GM18861 (cell line): ENCODE measurements around the gene LRG1.

ENCODE experiments used
- ATAC-seq: cut with Tn5 transposase; IDR thresholded peaks from one replicate; pipeline ENCODE4 v1.9.1; 2021; ENCODE audit not compliant: unreplicated experiment

Gene LRG1

DNA sequence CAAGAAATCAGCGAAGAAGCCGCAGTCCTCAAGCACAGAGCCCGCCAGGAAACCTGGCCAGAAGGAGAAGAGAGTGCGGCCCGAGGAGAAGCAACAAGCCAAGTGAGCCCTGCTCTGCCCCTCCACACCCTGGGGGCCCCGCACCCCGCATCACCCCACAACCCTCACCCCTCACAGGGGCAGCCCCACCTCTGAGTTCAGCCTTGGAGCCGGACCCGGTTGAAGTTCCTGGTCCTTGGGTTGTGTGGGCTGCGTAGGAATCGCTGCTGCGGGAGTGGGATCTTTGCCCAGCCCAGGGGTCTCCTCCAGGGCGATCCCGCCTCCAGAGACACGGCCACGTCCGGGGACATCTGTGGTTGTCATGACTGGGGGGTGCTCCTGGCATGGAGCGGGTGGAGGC, 43.5 kb downstream of the LRG1 start:
- no peak for ATAC-seq

GRCh38 chr19:4495471-4495870, 44.4 kb downstream of the LRG1 start:
- ATAC-seq: no peak

GRCh38 chr19:4494691-4495064, 45.2 kb downstream of the LRG1 start:
- ATAC-seq: no peak

DNA sequence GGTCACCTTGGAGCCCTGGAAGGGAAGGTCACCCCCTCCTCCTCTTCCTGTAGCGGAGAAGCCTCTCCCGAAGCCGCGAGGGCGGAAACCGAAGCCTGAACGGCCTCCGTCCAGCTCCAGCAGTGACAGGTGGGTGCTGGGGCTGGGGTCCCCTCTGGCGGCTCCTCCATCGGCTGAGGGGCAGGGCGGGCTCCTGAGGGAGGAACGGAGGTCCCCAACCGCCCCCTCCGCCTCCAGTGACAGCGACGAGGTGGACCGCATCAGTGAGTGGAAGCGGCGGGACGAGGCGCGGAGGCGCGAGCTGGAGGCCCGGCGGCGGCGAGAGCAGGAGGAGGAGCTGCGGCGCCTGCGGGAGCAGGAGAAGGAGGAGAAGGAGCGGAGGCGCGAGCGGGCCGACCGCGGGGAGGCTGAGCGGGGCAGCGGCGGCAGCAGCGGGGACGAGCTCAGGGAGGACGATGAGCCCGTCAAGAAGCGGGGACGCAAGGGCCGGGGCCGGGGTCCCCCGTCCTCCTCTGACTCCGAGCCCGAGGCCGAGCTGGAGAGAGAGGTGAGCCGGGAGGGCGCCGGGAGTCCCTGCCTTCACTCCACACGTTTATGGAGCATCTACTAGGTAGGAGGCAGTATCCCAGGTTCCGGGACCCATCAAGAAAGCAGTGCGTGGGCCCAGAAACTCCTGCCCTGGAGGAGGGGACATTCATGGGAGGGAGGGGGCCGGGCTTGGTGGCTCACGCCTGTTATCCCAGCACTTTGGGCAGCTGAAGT, 45.7 kb downstream of the LRG1 start:
- ATAC-seq: no peak

DNA sequence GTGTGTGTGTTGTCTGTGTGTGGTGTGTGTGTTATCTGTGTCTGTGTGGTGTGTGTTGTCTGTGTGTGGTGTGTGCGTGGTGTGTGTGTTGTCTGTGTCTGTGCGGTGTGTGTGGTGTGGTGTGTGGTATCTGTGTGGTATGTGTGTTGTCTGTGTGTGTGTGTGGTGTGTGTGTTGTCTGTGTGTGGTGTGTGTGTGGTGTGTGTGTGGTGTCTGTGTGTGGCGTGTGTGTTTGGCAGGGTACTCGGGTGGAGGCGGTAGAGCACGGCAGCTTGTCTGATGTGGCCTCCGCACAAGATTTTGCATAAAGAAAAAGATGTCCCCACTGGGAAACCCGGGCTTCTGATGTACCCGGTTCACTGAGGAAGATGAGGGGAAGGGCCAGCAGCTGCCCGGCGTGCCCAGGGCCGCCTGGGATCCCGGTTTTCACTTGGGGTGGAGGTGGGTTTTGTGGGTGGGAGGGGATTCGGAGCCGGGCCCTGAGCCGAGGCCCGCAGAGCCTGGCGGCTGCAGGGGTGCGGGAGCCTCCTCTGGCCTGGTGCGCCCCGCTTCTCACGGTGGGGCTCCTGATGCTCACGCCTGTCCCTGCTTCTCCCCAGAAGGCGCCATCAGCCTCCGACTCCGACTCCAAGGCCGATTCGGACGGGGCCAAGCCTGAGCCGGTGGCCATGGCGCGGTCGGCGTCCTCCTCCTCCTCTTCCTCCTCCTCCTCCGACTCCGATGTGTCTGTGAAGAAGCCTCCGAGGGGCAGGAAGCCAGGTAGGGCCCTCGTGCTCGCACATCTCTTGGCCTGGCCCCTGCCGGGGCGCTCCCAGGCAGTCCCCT, 46.5 kb downstream of the LRG1 start:
- no peak for ATAC-seq

DNA sequence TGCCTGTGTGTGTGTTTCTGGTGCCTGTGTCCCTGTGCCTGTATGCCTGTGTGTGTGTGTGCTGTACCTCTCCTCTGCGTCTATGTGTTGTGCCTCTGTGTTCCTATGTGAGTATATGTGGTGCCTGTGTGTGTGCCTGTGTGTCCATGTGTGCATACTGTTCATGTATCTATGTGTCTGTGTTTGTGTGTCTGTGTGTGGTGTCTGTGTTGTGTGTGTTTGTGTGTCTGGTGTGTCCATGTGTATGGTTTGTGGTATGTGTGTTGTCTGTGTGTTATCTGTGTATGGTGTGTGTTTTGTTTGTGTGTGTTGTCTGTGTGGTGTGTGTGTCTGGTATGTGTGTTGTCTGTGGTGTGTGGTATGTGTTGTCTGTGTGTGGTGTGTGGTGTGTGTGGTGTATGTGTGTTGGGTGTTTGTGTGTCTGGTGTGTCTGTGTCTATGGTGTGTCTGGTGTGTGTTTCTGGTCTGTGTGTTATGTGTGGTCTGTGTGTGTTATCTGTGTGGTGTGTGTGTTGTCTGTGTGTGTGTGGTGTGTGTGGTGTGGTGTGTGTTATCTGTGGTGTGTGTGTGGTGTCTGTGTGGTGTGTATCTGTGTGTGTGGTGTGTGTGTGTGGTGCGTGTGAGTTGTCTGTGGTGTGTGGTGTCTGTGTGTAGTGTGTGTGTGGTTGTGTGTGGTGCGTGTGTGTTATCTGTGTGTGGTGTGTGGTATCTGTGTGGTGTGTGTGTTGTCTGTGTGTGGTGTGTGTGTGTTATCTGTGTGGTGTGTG, 47.3 kb downstream of the LRG1 start:
- no peak for ATAC-seq

DNA sequence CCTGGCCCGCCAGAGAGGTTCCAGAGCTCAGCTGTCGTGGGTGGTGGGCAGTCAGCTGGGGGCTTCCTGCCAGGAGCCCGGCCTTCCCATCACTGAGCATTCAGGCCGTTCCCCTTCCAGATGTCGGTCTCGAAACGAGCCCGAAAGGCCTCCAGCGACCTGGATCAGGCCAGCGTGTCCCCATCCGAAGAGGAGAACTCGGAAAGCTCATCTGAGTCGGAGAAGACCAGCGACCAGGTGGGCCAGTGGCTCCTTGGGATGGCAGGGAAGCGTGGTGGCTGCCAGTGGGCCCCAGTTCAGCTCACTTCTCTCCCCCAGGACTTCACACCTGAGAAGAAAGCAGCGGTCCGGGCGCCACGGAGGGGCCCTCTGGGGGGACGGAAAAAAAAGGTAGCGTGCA, 48.4 kb downstream of the LRG1 start:
- ATAC-seq: no peak

GRCh38 chr19:4488496-4488895, 51.3 kb downstream of the LRG1 start:
- ATAC-seq: no peak

DNA sequence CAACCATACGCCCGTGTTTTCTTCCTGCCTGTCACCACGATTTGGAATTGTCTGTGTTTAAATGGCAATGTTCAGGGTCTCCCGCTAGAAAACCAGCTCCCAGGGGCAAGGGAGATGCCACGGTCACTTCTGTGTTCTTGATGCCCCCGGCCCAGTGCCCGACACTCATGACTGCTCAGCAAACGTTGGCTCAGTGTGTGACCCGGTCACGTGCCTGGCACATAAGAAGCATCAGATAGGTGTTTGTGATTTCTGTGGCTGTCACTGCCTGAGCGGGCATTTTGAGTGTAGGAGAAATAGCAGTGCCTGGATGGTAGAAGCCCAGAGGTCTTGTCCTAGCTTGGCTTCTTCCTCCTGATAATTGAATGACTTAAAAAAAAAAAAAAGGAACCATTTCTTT, 52.3 kb downstream of the LRG1 start:
- ATAC-seq: no peak
